Panc1 (cell line): Measurements from ENCODE around the gene ZNF25. TPM values are rescaled to one million over a fixed set of nuclear protein-coding genes. Genes with fewer than 3 reads are reported as not detected.

Source experiments
- ATAC-seq: fragments of 200-7000 bp; cut with Tn5 transposase; 2 replicates; pipeline ENCODE4 v1.9.1; 2020; ENCODE audit warnings: mild to moderate bottlenecking, moderate library complexity
- BruUV-seq: library from RNA; stranded (reverse); fragments of 400-500 nt; replicated peaks from 2 replicates; lab custom pipeline; 2021; lab: Mats Ljungman, UMichigan
- CTCF ChIA-PET: fragments of 300-600 bp; sonication (Branson Sonifier 250); formaldehyde crosslinking; loops from one replicate; lab custom pipeline; 2022; ENCODE audit warnings: antibody characterized with exemption; lab: Charles Lee
- POLR2A ChIA-PET: fragments of 300-600 bp; sonication (Branson Sonifier 250); formaldehyde crosslinking; loops from one replicate; lab custom pipeline; 2022; ENCODE audit warnings: antibody characterized with exemption; lab: Charles Lee
- DNase-seq: peaks from one replicate; pipeline ENCODE4 v3.0.0-alpha.2; 2010; ENCODE audit warnings: low read depth, low spot score
- H3K27ac ChIP-seq: 2 replicates; pipeline ENCODE4 v1.5.1; 2011; ENCODE audit warnings: mild to moderate bottlenecking, low read length, inconsistent platforms
- H3K27me3 ChIP-seq: fragments of 200-500 bp; sonication (Bioruptor generic); 2 replicates; pipeline ENCODE4 v1.6.0; 2014; ENCODE audit warnings: low read length, inconsistent platforms; ENCODE audit not compliant: control insufficient read depth, insufficient read depth
- H3K36me3 ChIP-seq: fragments of 200-500 bp; sonication (Bioruptor generic); 2 replicates; pipeline ENCODE4 v1.5.1; 2014; ENCODE audit warnings: inconsistent platforms, mild to moderate bottlenecking, low read length, moderate library complexity; ENCODE audit not compliant: control insufficient read depth, insufficient read depth
- H3K4me1 ChIP-seq: 2 replicates; pipeline ENCODE4 v1.5.1; 2011; ENCODE audit warnings: inconsistent platforms, mild to moderate bottlenecking, low read length, moderate library complexity; ENCODE audit not compliant: control insufficient read depth, insufficient read depth
- H3K4me3 ChIP-seq, 2 experiments: 2 replicates each; pipeline ENCODE4 v1.5.1; 2011 to 2012; ENCODE audit warnings: low read depth in 2 of 2, low read length in 2 of 2, mild to moderate bottlenecking in 2 of 2, inconsistent platforms in 1 of 2, moderate library complexity in 1 of 2
- H3K9me3 ChIP-seq: fragments of 200-500 bp; sonication (Bioruptor generic); 2 replicates; pipeline ENCODE4 v1.5.1; 2014; ENCODE audit warnings: low read depth, mild to moderate bottlenecking, inconsistent platforms, low read length, moderate library complexity; ENCODE audit not compliant: control insufficient read depth, insufficient read depth
- CTCF ChIP-seq: fragments of 450-650 bp; IDR thresholded peaks from 2 replicates; pipeline ENCODE4 v1.5.1; 2017; ENCODE audit warnings: mild to moderate bottlenecking
- POLR2AphosphoS5 ChIP-seq: IDR thresholded peaks from 2 replicates; pipeline ENCODE4 v1.6.1; 2012; ENCODE audit warnings: mild to moderate bottlenecking, low read depth, low read length, moderate library complexity
- REST ChIP-seq, 2 experiments: IDR thresholded peaks; 2 replicates each; pipeline ENCODE4 v1.6.1; 2011 to 2012; ENCODE audit warnings: low read depth in 2 of 2, control low read depth in 1 of 2, low read length in 1 of 2, mild to moderate bottlenecking in 1 of 2, moderate library complexity in 1 of 2; ENCODE audit not compliant: insufficient read depth in 1 of 2
- SIN3A ChIP-seq: IDR thresholded peaks from 2 replicates; pipeline ENCODE4 v1.6.1; 2012; ENCODE audit warnings: low read depth, mild to moderate bottlenecking, low read length, moderate library complexity, borderline replicate concordance; ENCODE audit not compliant: insufficient read depth
- TCF7L2 ChIP-seq: IDR thresholded peaks from 2 replicates; pipeline ENCODE4 v1.6.1; 2011; ENCODE audit warnings: mild to moderate bottlenecking, low read depth, low read length, inconsistent platforms
- in situ Hi-C: cut with HindIII; loops from 2 replicates; pipeline ENCODE4 v1.10.0; 2016; ENCODE audit warnings: low sequenced_read_pairs, low pct_unique_long_range_greater_than_20kb
- intact Hi-C: fragments of 100-400 bp; cut with micrococcal nuclease; formaldehyde crosslinking; loops from one replicate; pipeline ENCODE4 v1.10.0; 2022; ENCODE audit not compliant: unreplicated experiment
- total RNA-seq: library from RNA; stranded (reverse); gene quantifications from one replicate; pipeline ENCODE4 v1.2.1, GENCODE V29; 2021; ENCODE audit not compliant: unreplicated experiment

Gene ZNF25
- total RNA-seq, 1 experiment from 2014 or later: 2.9 TPM

- no TSS peak for BruUV-seq
- H3K27me3 ChIP-seq: no peaks in the 10 kb centered on the region
- in situ Hi-C loops (no loop called here), intact Hi-C loops (no loop called here)
- no peak overlapping the region for H3K4me3 ChIP-seq
- POLR2A ChIA-PET: no interaction called here
- H3K4me1 ChIP-seq: no peaks in the 10 kb centered on the region
- no peaks in the 10 kb centered on the region for H3K36me3 ChIP-seq
- TF ChIP-seq CTCF (no peak), TCF7L2 (no peak), POLR2AphosphoS5 (no peak), REST (IDR thresholded peaks at IDR 0.05; ENCODE audit: insufficient read depth in 1 of 2, low read depth in 2 of 2, low read length in 1 of 2) (no peak), SIN3A (no peak)
- no peak overlapping the region for H3K27ac ChIP-seq
- no peaks in the 10 kb centered on the region for H3K9me3 ChIP-seq
- CTCF ChIA-PET: interaction anchor here (0.6 kb wide), 1 partner anchor 14 kb away, joined by 3 read pairs; no protein-coding TSS in a partner anchor
- DNase-seq: no peak
- ATAC-seq: no peak
Measured at GRCh38 chr10:37972396-37972795, 4.1 kb downstream of the ZNF25 start.

GRCh38 chr10:37965006-37965405, 11.4 kb downstream of the ZNF25 start:
- Histone ChIP-seq H3K36me3 (no peaks in the 10 kb centered on the region), H3K27ac (no peak overlapping the region), H3K27me3 (no peaks in the 10 kb centered on the region), H3K9me3 (no peaks in the 10 kb centered on the region), H3K4me1 (no peaks in the 10 kb centered on the region), H3K4me3 (no peak overlapping the region)
- TF ChIP-seq POLR2AphosphoS5 (no peak), SIN3A (no peak), CTCF (no peak), REST (IDR thresholded peaks at IDR 0.05; ENCODE audit: insufficient read depth in 1 of 2, low read depth in 2 of 2, low read length in 1 of 2) (no peak), TCF7L2 (no peak)
- ChIA-PET CTCF (interaction anchor here (0.6 kb wide), 1 partner anchor 10 kb away, joined by 3 read pairs; no protein-coding TSS in a partner anchor), POLR2A (no interaction called here)
- intact Hi-C loops: no loop called here
- in situ Hi-C loops: no loop called here
- BruUV-seq: no TSS peak
- ATAC-seq (no peak), DNase-seq (no peak)
